Body of pancreas (tissue), 4 donors: ENCODE measurements around the gene SUDS3. TPM values are rescaled to one million over a fixed set of nuclear protein-coding genes. Genes with fewer than 3 reads are reported as not detected.

Experiments
- ATAC-seq: fragments of 150-250 bp; one replicate; pipeline ENCODE4 v1.9.1; 2016
- DNase-seq, 4 donors: peaks; one replicate each; pipeline ENCODE4 v3.0.0-alpha.2; 2019
- H3K27ac ChIP-seq, 4 donors: fragments of 200-600 bp; sonication (generic); 1 replicate in 3 of 4; 2 replicates in 1 of 4; pipeline versions ENCODE4 v1.5.1 to v1.6.1; 2016 to 2019; ENCODE audit warnings: mild to moderate bottlenecking in 1 of 4, mixed read lengths in 1 of 4, moderate library complexity in 1 of 4
- H3K27me3 ChIP-seq, 2 donors: fragments of 200-600 bp; sonication (generic); one replicate each; pipeline ENCODE4 v1.6.0; 2016; ENCODE audit warnings: mild to moderate bottlenecking in 1 of 2
- H3K36me3 ChIP-seq, 2 donors: fragments of 200-600 bp; sonication (generic); replicated peaks in 1 of 2; 2 replicates each; pipeline ENCODE4 v1.5.1; 2016; ENCODE audit warnings: low read depth in 2 of 2; ENCODE audit not compliant: insufficient read depth in 1 of 2
- H3K4me1 ChIP-seq: fragments of 200-600 bp; sonication (generic); one replicate; pipeline ENCODE4 v1.6.0; 2016
- H3K4me3 ChIP-seq, 2 donors: fragments of 200-600 bp; sonication (generic); 1 replicate in 1 of 2; 2 replicates in 1 of 2; pipeline ENCODE4 v1.5.1; 2016 to 2019
- H3K9me3 ChIP-seq, 3 donors: fragments of 200-600 bp; sonication (generic); 1 replicate in 2 of 3; 2 replicates in 1 of 3; pipeline ENCODE4 v1.5.1; 2016
- POLR2A ChIP-seq, 3 donors: fragments of 450-650 bp; IDR thresholded peaks; one replicate each; pipeline ENCODE4 v1.6.1; 2016; ENCODE audit warnings: antibody characterized with exemption in 3 of 3, mild to moderate bottlenecking in 2 of 3
- WGBS, 2 donors: methylation state at CpG; one replicate each; pipeline ENCODE4 v1.1.5; 2017; 5-methylcytosine and 5-hydroxymethylcytosine counted together
- intact Hi-C: fragments of 100-400 bp; cut with DNase I; formaldehyde crosslinking; loops from one replicate; pipeline ENCODE4 v1.15.1; 2023
- total RNA-seq, 2 donors: library from RNA; depleted of rRNA; stranded (reverse); fragments of >200 nt; gene quantifications; one replicate each; pipeline ENCODE4 v1.1.0, GENCODE V29; 2016
- TF ChIP-seq, protein P1 (sequence below), 7 experiments: fragments of 450-650 bp in 4 of 7; fragments of 200-600 bp in 3 of 7; sonication (generic) in 3 of 7; IDR thresholded peaks; one replicate each; pipeline ENCODE4 v1.5.1; 2016 to 2019; ENCODE audit warnings: antibody characterized with exemption in 7 of 7

The SUDS3 gene
- total RNA-seq, 2 donors from 2014 or later = 30.3 to 35.5 TPM

DNA sequence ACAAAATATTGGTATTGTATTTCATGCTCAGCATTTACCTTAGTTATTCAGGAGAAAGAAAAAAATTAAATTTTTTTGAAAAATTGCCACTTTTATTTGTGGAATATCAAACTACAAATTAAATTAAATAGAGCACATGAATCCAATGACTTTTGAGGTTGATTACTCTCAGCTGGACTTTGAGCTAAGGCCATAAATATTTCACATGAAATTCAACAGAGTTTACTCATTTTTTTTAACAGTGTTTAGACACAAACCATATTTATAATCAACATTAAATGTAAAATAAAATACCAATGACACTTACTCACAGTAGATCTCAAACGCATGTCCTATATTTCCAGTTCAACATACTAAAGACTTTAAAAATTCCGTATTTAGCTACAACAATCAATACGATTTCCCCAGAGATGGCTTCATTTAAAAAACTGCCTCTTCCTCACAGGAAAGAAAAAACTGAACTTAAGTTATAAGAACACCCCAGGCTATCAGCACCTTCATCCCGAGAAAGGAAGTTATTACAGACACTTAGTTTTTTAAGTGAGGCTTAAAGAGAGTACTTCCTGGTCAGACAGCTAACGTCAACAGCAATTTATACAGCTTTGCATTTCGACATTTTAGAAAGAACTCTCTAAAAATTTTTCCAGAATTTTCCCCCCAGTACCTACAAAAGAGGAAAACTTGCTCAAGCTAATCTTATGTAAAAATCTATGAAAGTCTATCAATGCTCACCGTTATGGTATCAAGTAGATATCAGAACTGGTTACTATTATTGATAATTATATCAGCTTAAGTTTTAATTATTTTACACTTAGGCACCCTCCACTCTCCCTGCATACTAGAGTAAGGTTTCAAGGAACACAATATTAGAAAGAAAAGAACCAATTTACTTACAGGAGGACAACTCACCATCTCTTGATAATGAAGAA is 17.5 kb upstream of the SUDS3 start:
- WGBS, 2 donors = 42 to 60% methylated on average over 7 of the region's 7 CpGs
- ATAC-seq = no peak
- no peaks in the 10 kb centered on the region for H3K36me3 ChIP-seq
- H3K27me3 ChIP-seq = no peaks in the 10 kb centered on the region
- no peak for DNase-seq
- intact Hi-C loops = no loop called here
- no peaks in the 10 kb centered on the region for H3K9me3 ChIP-seq
- TF ChIP-seq, protein P1, sequence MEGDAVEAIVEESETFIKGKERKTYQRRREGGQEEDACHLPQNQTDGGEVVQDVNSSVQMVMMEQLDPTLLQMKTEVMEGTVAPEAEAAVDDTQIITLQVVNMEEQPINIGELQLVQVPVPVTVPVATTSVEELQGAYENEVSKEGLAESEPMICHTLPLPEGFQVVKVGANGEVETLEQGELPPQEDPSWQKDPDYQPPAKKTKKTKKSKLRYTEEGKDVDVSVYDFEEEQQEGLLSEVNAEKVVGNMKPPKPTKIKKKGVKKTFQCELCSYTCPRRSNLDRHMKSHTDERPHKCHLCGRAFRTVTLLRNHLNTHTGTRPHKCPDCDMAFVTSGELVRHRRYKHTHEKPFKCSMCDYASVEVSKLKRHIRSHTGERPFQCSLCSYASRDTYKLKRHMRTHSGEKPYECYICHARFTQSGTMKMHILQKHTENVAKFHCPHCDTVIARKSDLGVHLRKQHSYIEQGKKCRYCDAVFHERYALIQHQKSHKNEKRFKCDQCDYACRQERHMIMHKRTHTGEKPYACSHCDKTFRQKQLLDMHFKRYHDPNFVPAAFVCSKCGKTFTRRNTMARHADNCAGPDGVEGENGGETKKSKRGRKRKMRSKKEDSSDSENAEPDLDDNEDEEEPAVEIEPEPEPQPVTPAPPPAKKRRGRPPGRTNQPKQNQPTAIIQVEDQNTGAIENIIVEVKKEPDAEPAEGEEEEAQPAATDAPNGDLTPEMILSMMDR (IDR thresholded peaks at IDR 0.05) = no peak
- TF ChIP-seq POLR2A (IDR thresholded peaks at IDR 0.05) = no peak
- no peak overlapping the region for H3K4me3 ChIP-seq
- H3K27ac ChIP-seq = peak overlapping the region in 2 of 4 donors; percentile 18 to 77
- peaks cover 18% of the 10 kb centered on the region for H3K4me1 ChIP-seq

DNA sequence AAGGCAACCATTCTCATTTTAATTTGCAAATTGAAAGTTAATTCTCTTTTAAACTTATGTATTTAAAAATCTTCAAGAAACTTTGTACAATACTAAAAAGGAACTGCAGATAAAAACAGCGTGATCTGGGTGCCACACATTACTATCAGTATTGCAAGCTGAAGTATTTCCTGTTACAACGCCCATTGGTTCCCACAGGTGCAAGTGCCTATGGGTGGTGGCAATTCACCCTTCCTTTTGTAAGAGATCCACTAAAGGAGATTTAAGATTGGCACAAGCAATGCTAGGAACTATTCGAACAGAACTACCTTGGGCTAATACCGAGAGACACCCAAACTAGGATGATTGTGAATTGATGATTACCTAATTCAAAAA is 16.8 kb upstream of the SUDS3 start:
- ATAC-seq (no peak), DNase-seq (no peak)
- WGBS, 2 donors = 56 to 72% methylated on average over 4 of the region's 4 CpGs
- H3K4me1 ChIP-seq = peaks cover 18% of the 10 kb centered on the region
- H3K4me3 ChIP-seq = no peak overlapping the region
- no peaks in the 10 kb centered on the region for H3K27me3 ChIP-seq
- intact Hi-C loops = no loop called here
- no peaks in the 10 kb centered on the region for H3K36me3 ChIP-seq
- peak overlapping the region in 1 of 4 donors; percentile 77 for H3K27ac ChIP-seq
- no peaks in the 10 kb centered on the region for H3K9me3 ChIP-seq
- TF ChIP-seq, protein P1 (IDR thresholded peaks at IDR 0.05) = no peak
- no peak for TF ChIP-seq POLR2A (IDR thresholded peaks at IDR 0.05)

DNA sequence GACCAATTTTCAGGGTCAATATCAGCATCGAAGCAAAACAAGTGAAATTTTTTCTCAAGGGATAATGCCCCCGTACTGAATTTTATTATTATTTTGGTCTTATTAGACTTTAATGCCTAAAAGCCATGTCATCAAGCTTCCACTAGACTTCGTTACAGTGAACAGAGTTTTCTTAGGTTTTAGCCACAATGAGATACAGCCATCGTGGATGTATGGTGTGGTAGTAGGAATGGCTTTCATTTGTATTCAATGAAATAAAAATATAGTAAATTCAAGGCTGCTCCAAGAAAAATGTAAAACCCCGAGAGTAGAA is 15.3 kb upstream of the SUDS3 start:
- H3K4me3 ChIP-seq = no peak overlapping the region
- no peaks in the 10 kb centered on the region for H3K9me3 ChIP-seq
- ATAC-seq (no peak), DNase-seq (no peak)
- H3K27ac ChIP-seq = no peak overlapping the region
- TF ChIP-seq POLR2A (IDR thresholded peaks at IDR 0.05) = no peak
- TF ChIP-seq, protein P1 (IDR thresholded peaks at IDR 0.05) = no peak
- intact Hi-C loops = no loop called here
- no peaks in the 10 kb centered on the region for H3K27me3 ChIP-seq
- WGBS, 2 donors = 90 to 95% methylated on average over 5 of the region's 5 CpGs
- peaks cover 16% of the 10 kb centered on the region for H3K4me1 ChIP-seq
- H3K36me3 ChIP-seq = no peaks in the 10 kb centered on the region

DNA sequence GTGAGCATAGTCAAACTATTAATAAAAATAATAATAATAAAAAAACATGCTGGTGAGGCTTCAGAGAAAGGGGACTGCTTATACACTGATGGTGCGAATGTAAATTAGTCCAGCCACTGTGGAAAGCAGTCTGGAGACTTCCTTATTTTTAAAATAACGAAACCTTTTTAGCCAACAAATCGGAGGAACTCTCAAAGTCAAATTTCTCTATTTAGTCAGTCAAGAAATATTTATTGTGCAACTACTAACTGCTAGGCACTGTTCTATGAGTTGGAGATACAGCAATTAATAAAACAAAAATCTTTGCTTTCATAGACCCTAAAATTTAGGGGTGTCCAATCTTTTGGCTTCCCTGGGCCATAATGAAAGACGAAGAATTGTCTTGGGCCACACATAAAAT is 14.5 kb upstream of the SUDS3 start:
- intact Hi-C loops = no loop called here
- no peak overlapping the region for H3K27ac ChIP-seq
- no peaks in the 10 kb centered on the region for H3K9me3 ChIP-seq
- 74 to 96% methylated on average over 4 of the region's 4 CpGs for WGBS, 2 donors
- ATAC-seq (no peak), DNase-seq (no peak)
- H3K4me3 ChIP-seq = no peak overlapping the region
- peaks cover 7% of the 10 kb centered on the region for H3K4me1 ChIP-seq
- no peaks in the 10 kb centered on the region for H3K36me3 ChIP-seq
- TF ChIP-seq, protein P1 (IDR thresholded peaks at IDR 0.05) = no peak
- no peak for TF ChIP-seq POLR2A (IDR thresholded peaks at IDR 0.05)
- no peaks in the 10 kb centered on the region for H3K27me3 ChIP-seq

DNA sequence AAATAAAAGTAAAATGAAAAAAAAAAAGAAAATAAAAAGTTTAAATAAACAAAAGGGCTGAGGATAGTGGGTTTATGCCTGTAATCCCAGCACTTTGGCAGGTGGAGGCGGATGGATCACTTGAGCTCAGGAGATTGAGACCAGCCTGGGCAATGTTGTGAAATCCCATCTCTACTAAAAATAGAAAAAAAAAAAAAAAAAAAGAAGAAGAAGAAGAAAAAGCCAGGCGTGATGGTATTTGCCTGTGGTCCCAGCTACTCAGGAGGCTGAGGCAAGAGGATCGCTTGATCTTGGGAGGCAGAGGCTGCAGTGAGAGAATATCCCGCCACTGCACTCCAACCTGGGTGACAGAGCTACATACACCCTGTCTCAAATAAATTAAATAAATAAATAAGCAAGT is 7.5 kb upstream of the SUDS3 start:
- no peaks in the 10 kb centered on the region for H3K9me3 ChIP-seq
- H3K36me3 ChIP-seq = no peaks in the 10 kb centered on the region
- no peak for ATAC-seq
- H3K4me1 ChIP-seq = peaks cover 17% of the 10 kb centered on the region
- TF ChIP-seq, protein P1 (IDR thresholded peaks at IDR 0.05) = no peak
- no peak for TF ChIP-seq POLR2A (IDR thresholded peaks at IDR 0.05)
- intact Hi-C loops = no loop called here
- H3K27me3 ChIP-seq = no peaks in the 10 kb centered on the region
- no peak for DNase-seq
- no peak overlapping the region for H3K4me3 ChIP-seq
- WGBS, 2 donors = 86 to 99% methylated on average over 4 of the region's 4 CpGs
- H3K27ac ChIP-seq = no peak overlapping the region
